ENCODE results near the gene ADAMTS10.
A peak's percentile ranks its signal among the peaks of the same experiment; 100 is the strongest.
"Not testable (repeated sequence)": the region's sequence is repeated elsewhere in the genome, so short reads cannot be mapped to it uniquely, and the experiment has no call there.

The ADAMTS10 gene

DNA sequence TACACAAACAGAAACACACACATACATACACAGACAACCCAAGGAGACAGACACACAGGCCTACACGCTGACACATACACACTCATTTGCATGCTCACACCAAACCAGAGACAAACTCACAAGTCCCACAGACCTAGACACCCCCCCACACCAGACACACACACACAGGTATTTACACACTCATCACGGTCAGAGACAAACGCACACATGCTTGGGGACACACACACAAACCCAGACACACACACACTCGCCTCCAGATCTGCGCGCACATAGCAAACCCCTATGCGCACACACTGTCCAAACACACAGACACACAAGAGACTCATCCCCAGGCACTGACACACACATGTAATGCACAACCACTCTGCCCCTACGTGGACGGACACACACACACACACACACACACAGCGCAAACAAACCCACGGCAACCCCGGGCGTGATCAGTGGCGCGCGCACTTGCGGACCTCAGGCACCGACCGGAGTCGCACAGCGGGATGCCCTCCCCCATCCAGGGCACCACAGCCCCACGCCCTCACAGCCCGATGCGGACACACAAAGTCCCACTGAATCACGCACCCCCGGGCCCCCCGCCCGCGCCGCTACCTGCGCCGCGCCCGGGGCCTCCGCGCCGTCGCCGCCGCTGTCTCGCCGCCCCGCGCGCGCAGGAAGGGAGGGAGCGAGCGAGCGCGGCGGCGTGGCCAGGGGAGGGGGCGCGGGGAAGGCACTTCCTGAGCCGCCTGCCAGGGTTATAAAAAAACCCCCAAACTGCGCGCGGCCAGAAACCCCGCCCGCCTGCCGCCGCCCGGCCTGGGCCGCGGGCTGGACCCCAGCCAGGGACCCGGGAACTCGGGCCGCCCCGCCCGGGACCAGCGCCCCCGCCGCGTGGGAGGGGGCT, at the start of gene ADAMTS10:
ADAMTS10 (minus strand) TSS at position 675 of the 895 bp plus-strand sequence. CDS start 5,005 bp downstream, outside the sequence.
- DNase-seq = no peak

DNA sequence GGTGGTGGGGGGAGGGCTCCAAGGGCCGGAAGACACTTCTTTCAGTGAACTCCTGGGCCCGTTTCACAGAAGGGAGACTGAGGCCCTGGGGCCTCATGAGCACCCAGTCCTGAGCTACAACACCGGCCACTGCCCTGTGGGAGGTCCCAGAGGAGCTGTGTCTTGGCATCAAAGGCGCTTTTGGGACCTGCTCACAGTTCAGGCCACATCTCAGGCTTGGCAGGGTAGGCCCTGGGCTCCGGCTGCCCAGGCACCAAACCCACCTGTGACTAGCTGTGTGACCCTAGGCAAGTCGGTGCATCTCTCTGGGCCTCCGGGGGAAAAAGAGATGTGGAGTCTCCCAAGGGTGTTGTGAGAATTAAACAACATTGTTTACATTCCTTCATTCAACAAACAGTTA, 49.4 kb upstream of the ADAMTS10 start:
- no peak for DNase-seq

DNA sequence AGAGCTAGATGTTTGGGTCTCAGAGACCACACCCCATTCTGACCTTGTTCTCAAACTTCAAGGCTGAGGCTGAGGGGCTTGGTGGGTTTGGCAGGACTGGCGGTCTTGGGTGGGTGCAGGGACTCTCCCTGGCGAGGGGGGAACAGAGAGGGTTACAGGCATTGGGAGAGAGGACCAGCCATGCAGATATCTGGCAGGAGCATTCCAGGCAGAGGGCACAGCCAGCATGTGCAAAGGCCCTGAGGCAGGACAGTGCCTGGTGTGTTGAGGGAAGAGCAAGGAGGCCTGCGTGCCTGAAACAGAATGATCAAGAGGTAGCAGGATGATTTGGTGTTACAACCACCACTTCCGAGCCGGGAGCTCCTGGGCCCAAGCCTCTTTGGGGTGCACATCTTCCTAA, 47.4 kb upstream of the ADAMTS10 start:
- DNase-seq = no peak

DNA sequence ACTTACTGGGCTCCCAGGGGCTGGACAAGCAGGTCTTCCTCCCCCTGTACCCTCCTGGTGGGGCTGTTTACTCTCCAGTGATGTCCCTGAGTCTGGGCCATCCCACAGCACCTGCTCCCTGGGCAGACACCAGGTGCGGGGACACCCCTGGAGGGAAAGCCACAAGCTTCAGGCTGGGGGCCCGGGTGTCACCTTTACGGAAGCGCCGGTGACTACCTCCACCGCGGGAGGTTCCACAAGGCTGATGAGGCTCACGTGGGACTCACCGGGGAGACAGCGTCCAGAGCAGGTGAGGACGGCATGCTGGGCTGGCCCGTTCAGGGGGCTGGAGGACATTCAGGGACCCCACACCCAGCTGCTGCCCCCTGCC, 44.8 kb upstream of the ADAMTS10 start:
- no peak for DNase-seq

DNA sequence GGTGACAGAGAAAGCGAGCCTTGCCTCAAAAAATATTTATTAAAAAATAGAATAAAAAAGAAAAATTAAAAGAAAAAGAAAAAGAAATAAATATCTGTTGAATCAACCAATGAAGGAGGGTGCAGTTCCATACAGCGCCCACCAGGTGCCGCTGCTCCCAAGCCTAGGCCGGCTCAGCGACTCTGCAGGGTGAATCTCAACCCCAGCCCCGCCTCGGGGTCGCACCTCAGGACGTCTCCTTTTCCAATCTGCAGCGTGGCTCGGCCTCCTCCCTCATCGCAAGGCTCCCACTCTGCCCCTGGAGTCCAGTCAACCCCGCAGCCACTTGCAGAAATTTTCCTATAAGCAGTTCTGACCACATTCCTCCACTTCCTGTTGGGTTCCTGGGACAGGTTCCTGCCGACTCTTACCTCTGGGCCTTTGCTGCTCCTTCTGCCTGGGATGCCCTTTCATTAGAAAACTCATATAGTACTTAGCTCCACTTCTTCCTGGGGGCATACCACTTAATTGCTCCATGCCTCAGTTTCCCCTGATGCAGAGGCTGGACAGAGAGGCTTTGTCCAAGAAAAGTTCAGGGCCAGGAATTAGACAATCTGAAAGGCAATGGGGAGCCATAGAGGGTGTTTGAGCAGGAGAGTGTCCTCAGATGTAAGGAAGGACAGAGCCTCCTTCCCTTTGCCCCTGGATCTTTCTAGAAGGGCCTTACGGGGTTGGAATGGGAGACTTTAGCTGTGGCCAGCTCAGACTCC, 44.2 kb upstream of the ADAMTS10 start:
- peak in 1 of 2 experiments; percentile 57 for DNase-seq

DNA sequence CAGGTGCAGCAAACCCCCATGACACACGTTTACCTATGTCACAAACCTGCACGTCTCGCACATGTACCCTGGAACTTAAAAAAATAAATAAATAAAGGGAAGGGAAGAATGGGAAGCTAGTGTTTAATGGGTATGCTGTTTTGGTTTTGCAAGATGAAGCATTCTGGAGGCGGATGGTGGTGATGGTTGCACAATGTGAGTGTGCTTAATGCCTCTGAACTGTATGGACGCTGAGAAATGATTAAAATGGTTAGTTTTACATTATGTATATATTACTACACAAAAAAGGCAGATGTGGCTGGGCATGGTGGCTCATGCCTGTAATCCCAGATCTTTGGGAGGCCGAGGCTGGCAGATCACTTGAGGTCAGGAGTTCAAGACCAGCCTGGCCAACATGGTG, 37.7 kb upstream of the ADAMTS10 start:
- DNase-seq = no peak

DNA sequence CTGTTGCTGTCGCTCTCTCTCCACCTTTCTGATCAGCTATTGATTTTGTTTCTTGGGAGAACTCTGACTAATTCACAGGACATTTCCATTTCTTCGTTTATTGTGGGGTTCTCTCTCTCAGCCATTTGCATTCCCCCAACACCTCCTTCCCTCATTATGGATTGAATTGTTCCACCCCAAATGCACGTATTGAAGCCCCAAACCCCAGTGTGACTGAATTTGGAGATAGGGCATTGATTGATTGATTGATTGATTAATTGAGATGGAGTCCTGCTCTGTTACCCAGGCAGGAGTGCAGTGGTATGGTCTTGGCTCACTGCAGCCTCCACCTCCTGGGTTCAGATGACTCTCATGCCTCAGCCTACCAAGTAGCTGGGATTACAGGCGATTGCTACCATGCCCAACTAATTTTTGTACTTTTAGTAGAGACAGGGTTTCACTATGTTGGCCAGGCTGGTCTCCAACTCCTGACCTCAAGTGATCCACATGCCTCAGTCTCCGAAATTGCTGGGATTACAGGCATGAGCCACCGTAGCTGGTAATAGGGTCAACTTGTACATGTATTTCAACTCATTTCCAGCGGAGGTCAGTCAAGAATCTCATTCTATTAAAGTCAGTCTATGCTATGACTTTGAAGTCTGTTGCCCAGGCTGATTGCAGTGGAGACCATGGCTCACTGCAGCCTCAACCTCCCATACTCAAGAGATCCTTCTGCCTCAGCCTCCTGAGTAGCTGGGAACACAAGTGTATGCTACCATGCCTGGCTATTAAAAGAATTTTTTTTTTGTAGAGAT, 33.5 kb upstream of the ADAMTS10 start:
- no peak for DNase-seq

DNA sequence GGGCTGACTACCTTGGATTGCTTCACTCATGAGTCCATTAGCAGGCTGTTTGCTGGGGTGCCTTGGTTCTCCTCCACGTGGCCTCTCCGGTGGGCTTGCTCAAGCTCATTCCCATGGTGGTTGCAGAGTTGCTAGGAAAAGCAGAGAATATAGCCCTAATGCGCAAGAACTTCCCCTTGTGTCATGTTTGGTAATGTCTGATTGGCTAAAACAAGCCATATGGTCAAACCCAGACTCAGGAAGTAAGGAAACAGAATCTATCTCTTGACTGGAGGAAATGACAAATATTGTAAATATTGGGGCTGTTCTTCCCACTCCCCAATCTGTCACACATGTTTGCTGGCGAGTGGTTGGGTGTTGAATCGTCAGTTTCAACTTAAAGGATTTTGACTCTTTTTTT, 32.0 kb upstream of the ADAMTS10 start:
- no peak for DNase-seq

DNA sequence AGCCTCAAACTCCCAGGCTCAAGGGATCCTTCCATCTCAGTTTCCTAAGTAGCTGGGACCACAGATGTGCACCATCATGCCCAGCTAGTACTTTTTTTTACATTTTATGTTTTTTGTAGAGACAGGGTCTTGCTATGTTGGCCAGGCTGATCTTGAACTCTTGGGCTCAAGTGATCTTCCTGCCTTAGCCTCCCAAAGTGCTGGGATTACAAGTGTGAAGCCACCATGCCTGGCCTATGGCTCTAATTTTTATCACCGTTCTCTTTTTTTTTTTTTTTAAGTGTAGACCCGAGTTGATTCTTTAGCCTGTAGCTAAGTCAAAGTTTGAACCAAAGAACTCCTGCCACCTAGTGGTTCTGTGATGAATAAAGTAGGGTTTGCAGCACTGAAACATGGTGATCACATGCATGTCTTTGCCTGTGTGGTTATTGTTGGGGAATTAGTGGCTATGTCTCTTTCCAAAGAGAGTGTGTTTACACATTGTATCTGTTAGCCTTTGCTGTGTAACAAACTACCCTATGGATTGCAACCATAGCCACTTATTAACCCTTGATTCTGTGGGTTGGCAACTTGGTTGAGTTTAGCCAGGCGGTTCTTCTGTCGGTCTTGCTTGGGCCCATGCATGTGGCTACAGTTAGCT, 31.5 kb upstream of the ADAMTS10 start:
- DNase-seq = peak in 1 of 2 experiments; percentile 59

DNA sequence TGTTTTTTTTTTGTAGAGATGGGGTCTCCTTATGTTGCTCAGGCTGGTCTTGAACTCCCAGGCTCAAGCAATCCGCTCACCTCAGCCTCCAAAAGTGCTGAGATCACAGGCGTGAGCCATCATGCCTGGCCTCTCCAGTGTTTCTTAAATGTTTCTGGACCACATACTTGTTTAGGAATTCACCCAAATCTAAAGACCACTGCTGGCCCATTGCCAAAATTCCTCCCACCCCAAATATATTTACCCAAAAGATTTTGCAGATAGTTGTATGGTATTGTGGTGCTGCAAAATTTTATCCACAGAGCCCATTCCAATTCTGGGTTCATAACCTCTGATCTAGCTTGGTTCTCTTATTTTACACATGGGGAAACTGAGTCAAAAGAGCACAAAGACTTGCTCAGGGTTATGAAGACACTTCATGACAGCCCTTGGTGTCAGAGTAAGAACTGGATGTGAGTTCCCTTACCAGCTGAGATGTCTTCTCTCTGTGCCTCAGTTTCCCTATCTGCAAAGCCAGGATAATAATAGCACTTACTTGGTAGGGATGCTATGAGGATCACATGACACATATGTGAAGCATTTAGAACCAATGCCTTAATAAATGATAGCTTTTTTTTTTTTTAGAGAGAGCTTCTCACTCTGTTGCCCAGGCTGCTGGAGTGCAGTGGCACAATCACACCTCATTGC, 30.8 kb upstream of the ADAMTS10 start:
- no peak for DNase-seq

DNA sequence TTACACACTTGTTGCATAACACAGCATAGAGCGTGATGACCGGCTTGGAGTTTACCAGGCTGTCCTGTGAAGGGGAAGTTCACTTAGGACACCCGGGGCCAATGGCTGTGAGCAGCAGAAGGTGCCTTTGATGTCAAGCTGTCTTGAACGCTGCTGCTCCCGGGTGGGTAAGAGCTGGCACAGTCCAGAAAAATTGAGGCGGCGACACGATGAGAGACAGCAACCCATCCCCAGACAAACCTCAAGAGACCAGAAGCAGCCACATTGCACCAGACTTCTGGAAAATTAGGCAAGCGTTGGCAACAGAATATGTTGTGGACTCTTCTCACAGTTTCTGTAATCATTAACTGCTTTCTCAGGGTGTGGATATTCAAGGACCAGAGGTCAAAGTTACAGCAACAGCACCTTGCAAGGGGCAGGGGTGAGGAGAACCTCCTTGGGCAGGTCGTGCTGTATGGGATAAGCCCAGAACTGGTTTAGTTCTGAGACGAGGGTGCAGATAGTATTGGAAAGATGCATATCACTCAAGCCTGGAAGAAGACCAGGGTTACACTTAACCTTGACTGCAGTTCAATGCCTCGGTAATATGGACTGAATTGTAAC, 30.0 kb upstream of the ADAMTS10 start:
- no peak for DNase-seq

DNA sequence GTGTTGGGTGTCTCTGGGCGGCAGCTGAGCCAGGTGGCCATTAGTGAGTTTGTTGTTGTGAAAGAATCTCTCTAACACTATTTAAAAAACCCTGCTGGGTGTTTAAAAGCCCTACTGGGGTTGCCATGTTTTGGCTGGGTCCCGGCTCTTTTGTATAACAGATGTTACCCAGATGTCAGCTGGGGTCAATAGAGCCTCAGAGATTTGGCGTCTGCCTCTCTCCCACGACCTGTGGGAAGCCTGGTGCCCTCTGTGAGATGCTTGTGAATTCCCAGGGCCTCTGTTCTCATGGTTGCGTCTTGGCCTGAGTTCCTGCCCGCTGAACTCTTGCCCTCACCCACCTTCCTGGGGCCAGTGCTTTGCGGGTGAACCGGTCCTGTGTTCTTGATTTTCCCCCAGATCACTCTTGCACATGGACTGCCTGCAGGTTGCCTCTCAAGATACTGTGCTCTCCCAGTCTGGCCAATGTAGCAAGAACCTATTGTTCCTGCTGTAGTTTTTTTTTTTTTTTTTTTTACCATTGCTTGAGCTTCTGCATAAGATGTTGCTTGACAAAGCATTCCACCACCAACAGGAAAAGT, 29.4 kb upstream of the ADAMTS10 start:
- DNase-seq = no peak

DNA sequence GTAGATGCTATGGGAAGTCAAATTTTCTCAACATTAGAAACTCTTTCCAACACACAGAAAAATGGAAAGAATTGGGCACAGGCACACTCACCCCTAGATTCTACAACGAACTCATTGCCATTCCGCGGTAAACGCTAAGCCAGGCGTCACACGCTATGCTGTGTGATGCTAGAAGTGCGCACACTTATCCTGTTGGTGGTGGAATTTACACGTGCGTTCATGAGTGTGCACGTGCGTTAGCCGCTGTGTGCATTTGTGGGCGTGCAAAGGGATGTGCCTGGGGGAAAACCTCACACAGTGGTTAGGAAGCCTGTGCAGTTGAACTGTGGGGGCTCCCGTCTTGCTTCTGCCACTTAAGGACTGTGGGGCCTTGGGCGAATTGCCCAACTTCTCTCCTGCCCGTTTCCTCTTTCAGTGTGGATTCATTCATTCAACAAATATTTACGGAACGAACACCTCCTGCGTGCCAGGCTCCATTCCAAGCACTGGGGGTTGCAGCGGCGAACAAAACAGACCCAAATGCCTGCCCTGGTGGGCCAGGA, 27.6 kb upstream of the ADAMTS10 start:
- peak in 1 of 2 experiments; percentile 33 for DNase-seq

DNA sequence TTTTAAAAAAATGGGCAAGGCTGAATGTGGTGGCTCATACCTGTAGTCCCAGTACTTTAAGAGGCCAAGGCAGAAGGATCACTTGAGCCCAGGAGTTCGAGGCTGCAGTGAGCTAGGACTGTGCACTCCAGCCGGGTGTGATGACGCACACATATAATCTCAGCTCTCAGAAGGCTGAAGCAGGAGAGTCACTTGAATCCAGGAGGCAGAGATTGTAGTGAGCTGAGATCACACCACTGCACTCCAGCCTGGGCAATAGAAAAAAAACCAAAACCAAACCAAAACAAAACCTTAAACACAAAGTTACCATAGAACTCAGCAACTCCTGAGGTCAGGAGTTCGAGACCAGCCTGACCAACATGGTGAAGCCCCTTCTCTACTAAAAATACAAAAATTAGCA, 26.6 kb upstream of the ADAMTS10 start:
- not testable (repeated sequence) for DNase-seq

DNA sequence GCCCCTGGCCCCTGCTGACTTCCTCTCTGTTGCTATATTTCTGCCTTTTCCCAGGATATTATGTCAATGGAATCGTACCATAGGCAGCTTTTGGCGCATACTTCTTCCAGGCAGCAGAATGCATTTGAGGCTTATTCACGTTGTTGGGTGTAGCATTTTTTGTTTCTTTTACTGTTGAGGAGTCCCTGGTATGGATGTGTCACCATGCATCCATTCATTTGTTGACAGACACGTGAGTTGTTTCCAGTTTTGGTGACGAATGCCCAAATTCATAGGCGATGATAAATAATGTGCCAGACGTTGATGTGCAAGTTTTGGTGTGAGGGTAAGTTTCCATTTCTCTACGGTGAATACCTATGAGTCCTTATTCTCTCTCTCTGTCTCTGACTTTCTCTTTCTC, 24.9 kb upstream of the ADAMTS10 start:
- DNase-seq = peak; percentile 64 to 69

DNA sequence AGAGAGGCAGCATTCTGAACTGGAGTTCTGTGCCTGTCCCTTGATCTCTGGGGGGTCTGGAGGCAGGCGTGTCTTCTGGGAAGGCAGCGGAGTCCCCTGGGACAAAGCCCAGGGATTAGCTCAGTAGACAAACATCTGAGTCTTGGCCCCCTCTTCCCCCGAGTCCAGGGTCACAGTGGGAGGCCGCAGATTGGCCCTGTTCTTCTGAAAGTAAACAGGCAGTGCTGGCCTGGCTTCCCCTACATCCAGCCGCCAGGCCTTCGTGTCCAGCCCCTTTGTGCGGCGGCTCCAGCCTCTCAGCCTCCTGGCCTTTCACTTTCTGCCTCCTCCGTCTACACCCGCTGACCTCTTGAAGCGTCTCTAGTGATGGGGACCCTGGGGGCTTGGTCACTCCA, 20.9 kb upstream of the ADAMTS10 start:
- DNase-seq = no peak

DNA sequence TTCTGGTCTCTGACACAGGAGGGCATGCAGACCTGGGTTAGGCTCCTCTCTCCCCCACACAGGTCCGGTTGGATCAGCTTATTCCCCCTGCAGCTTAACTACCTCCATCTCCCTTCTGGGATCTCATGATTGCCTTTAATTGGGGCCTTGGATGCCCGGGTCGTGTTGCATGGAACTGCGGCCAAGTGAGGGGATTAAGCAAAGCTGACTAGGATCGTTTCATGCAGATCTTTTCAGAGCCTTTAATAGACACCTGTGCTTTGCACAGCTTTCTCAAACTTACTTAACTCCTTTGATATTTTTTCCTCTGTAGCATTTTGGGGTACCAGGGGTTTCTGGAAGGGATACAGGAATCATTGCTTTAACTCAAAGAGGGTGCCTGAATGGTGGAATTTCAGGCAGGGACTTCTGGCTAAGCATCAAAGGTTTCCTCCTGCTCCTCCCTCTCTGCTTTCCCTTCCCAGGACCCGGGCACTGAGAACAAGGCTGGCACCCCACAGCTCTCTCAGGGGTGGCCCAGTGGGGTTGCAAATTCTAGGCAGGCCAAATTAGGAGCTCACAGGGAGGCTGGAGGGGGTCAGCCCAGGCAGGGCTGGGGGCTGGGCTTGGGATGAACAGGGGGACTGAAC, 20.4 kb upstream of the ADAMTS10 start:
- DNase-seq = no peak

DNA sequence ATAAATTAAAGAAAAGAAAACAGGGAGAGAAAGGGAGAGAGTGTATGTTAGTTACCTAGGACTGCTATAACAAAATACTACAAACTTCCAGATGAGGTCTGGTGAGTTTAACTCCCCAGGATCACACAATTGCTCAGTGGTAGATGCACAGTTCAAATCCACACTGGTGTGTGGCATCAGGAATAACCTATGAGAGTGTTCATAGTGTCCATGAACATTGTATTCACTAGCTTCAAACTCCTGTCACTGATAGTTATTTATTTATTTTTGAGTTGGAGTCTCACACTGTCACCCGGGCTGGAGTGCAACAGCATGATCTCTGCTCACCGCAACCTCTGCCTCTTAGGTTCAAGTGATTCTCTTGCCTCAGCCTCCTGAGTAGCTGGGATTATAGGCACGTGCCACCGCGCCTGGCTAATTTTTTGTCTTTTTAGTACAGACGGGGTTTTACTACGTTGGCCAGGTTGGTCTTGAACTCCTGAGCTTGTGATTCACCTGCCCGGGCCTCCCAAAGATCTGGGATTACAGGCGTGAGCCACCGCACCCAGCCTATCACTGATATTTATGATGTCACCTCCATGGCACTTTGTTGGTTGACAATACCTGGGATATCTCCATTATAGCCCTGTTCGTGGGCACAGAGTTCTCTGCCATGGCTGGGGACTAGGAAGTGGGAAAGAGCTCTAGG, 19.6 kb upstream of the ADAMTS10 start, which contains the start of gene NFILZ:
NFILZ (plus strand) TSS at position 638 of the 688 bp plus-strand sequence. CDS start 46,133 bp downstream, outside the sequence.
- DNase-seq = no peak

DNA sequence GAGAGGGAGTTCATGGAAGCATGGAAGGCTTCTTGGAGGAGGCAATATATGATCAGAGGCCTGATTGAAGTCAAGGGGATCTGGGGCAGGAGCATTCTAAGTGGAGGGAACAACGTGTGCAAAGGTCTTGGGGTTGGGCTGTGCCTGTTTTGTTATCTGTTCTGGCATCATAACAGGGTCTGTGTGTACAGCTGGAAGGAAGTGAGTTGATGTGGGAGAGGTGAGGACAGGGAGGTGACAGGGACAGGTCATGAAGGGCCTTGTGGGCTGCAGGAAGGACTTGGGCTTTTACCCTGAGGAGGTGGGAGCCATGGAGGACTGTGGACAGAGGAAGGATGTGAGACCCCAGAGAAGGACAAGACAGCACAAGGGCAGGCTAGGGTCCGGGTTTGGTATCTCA, 18.7 kb upstream of the ADAMTS10 start:
- no peak for DNase-seq

DNA sequence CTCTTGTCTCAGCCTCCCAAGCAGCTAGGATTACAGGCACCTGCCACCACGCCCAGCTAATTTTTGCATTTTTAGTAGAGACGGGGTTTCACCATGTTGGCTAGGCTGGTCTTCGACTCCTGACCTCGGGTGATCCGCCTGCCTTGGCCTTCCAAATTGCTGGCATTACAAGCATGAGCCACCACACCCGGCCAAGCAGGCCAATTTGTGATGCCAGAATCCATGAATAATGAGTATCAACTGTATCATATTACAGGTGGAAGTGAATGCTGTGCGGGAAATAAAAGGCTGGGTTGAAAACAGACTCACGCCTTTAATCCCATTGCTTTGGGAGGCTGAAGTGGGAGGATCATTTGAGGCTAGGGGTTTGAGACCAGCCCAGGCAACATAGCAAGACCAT, 16.3 kb upstream of the ADAMTS10 start:
- DNase-seq = no peak
